ENCODE measurements around the gene C6orf58. TPM values are rescaled to one million over a fixed set of nuclear protein-coding genes. Genes with fewer than 3 reads are reported as not detected.
A peak's percentile ranks its signal among the peaks of the same experiment; 100 is the strongest.

The C6orf58 gene
- total and polyA plus RNA-seq, 2 donors (not counting 1 experiment from before 2014, with no cell fraction given), result 0.05 TPM; not detected in 1

GRCh38 chr6:127578900-127579299, 1.9 kb downstream of the C6orf58 start:
- Histone ChIP-seq H3K4me2 (ENCODE audit: extremely low read depth, insufficient read depth, low read length) (no peak overlapping the region), H4K20me1 (ENCODE audit: control insufficient read depth, extremely low read depth, insufficient read depth, low read length) (no peaks in the 10 kb centered on the region), H2AFZ (ENCODE audit: low read length) (no peak overlapping the region), H3K4me1 (ENCODE audit: control insufficient read depth, extremely low read depth, insufficient read depth, low read length) (no peaks in the 10 kb centered on the region), H3K27me3 (ENCODE audit: control insufficient read depth, insufficient read depth, low read length) (no peaks in the 10 kb centered on the region), H3K36me3 (ENCODE audit: control insufficient read depth, insufficient read depth, low read length) (no peaks in the 10 kb centered on the region), H3K79me2 (ENCODE audit: control insufficient read depth, insufficient read depth, low read length) (no peaks in the 10 kb centered on the region), H3K9me3 (ENCODE audit: control insufficient read depth, insufficient read depth, low read depth, low read length) (no peaks in the 10 kb centered on the region), H3K27ac (ENCODE audit: insufficient read depth, low read length) (no peak overlapping the region), H3K4me3 (replicated peaks in 1 of 4; ENCODE audit: control extremely low read depth in 1 of 4, insufficient read depth in 1 of 4, low read depth in 3 of 4, low read length in 4 of 4) (no peak overlapping the region), H3K9ac (ENCODE audit: insufficient read depth, low read length) (no peak overlapping the region)
- TF ChIP-seq EZH2 (IDR thresholded peaks at IDR 0.05; ENCODE audit: low read length, missing control alignments), result no peak
- TF ChIP-seq, protein P1, sequence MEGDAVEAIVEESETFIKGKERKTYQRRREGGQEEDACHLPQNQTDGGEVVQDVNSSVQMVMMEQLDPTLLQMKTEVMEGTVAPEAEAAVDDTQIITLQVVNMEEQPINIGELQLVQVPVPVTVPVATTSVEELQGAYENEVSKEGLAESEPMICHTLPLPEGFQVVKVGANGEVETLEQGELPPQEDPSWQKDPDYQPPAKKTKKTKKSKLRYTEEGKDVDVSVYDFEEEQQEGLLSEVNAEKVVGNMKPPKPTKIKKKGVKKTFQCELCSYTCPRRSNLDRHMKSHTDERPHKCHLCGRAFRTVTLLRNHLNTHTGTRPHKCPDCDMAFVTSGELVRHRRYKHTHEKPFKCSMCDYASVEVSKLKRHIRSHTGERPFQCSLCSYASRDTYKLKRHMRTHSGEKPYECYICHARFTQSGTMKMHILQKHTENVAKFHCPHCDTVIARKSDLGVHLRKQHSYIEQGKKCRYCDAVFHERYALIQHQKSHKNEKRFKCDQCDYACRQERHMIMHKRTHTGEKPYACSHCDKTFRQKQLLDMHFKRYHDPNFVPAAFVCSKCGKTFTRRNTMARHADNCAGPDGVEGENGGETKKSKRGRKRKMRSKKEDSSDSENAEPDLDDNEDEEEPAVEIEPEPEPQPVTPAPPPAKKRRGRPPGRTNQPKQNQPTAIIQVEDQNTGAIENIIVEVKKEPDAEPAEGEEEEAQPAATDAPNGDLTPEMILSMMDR (conservative IDR thresholded peaks at IDR 0.05 in 1 of 2, IDR thresholded peaks at IDR 0.05 in 1 of 2; ENCODE audit: low read depth in 1 of 2, low read length in 2 of 2), result no peak
- no peak for DNase-seq (ENCODE audit: low read depth in 2 of 2)

GRCh38 chr6:127581576-127581975, 4.6 kb downstream of the C6orf58 start:
- H3K4me1 ChIP-seq (ENCODE audit: control insufficient read depth, extremely low read depth, insufficient read depth, low read length), result no peaks in the 10 kb centered on the region
- no peak overlapping the region for H3K27ac ChIP-seq (ENCODE audit: insufficient read depth, low read length)
- no peaks in the 10 kb centered on the region for H3K36me3 ChIP-seq (ENCODE audit: control insufficient read depth, insufficient read depth, low read length)
- H3K4me2 ChIP-seq (ENCODE audit: extremely low read depth, insufficient read depth, low read length), result no peak overlapping the region
- DNase-seq (ENCODE audit: low read depth in 2 of 2), result no peak
- no peaks in the 10 kb centered on the region for H3K27me3 ChIP-seq (ENCODE audit: control insufficient read depth, insufficient read depth, low read length)
- H3K9ac ChIP-seq (ENCODE audit: insufficient read depth, low read length), result no peak overlapping the region
- no peak overlapping the region for H2AFZ ChIP-seq (ENCODE audit: low read length)
- no peaks in the 10 kb centered on the region for H4K20me1 ChIP-seq (ENCODE audit: control insufficient read depth, extremely low read depth, insufficient read depth, low read length)
- no peaks in the 10 kb centered on the region for H3K9me3 ChIP-seq (ENCODE audit: control insufficient read depth, insufficient read depth, low read depth, low read length)
- H3K4me3 ChIP-seq (replicated peaks in 1 of 4; ENCODE audit: control extremely low read depth in 1 of 4, insufficient read depth in 1 of 4, low read depth in 3 of 4, low read length in 4 of 4), result no peak overlapping the region
- H3K79me2 ChIP-seq (ENCODE audit: control insufficient read depth, insufficient read depth, low read length), result no peaks in the 10 kb centered on the region
- TF ChIP-seq, protein P1 (conservative IDR thresholded peaks at IDR 0.05 in 1 of 2, IDR thresholded peaks at IDR 0.05 in 1 of 2; ENCODE audit: low read depth in 1 of 2, low read length in 2 of 2), result no peak
- TF ChIP-seq EZH2 (IDR thresholded peaks at IDR 0.05; ENCODE audit: low read length, missing control alignments), result no peak

DNA sequence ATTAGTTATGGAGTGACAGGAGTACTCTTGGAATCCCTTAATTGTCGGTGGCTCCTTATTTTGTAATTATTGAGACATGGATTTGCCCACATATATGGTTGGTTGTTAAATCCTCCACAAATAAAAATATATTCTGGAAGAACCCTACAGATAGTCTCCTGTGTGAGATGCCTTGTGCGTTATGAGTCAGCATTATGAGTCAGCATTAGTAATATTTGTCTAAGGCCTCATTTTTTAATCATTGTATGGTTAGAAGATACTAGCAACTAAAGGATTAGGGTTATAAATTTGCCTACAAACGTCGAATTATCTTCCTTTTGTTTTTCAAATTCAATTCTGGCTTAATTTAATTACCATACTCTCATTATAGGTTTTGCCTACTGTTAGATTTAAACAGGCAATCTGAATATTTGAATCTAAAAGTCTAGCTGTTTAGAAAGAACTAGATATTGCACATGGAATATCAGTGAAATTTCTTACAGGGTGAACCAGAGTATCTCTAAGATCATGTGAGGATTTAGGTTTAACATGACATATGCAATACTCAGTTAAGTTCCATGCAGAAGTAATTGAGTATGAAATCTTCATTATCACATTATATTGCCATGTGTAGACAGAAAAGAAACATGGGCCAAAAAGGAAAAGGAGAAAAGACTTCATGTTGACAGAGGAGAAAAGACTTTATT, 5.9 kb downstream of the C6orf58 start:
- Histone ChIP-seq H2AFZ (ENCODE audit: low read length) (no peak overlapping the region), H3K4me3 (replicated peaks in 1 of 4; ENCODE audit: control extremely low read depth in 1 of 4, insufficient read depth in 1 of 4, low read depth in 3 of 4, low read length in 4 of 4) (no peak overlapping the region), H3K36me3 (ENCODE audit: control insufficient read depth, insufficient read depth, low read length) (no peaks in the 10 kb centered on the region), H4K20me1 (ENCODE audit: control insufficient read depth, extremely low read depth, insufficient read depth, low read length) (no peaks in the 10 kb centered on the region), H3K9ac (ENCODE audit: insufficient read depth, low read length) (no peak overlapping the region), H3K27me3 (ENCODE audit: control insufficient read depth, insufficient read depth, low read length) (peaks cover 1% of the 10 kb centered on the region), H3K4me2 (ENCODE audit: extremely low read depth, insufficient read depth, low read length) (no peak overlapping the region), H3K27ac (ENCODE audit: insufficient read depth, low read length) (no peak overlapping the region), H3K79me2 (ENCODE audit: control insufficient read depth, insufficient read depth, low read length) (no peaks in the 10 kb centered on the region), H3K9me3 (ENCODE audit: control insufficient read depth, insufficient read depth, low read depth, low read length) (no peaks in the 10 kb centered on the region), H3K4me1 (ENCODE audit: control insufficient read depth, extremely low read depth, insufficient read depth, low read length) (no peaks in the 10 kb centered on the region)
- TF ChIP-seq, protein P1 (conservative IDR thresholded peaks at IDR 0.05 in 1 of 2, IDR thresholded peaks at IDR 0.05 in 1 of 2; ENCODE audit: low read depth in 1 of 2, low read length in 2 of 2), result no peak
- no peak for TF ChIP-seq EZH2 (IDR thresholded peaks at IDR 0.05; ENCODE audit: low read length, missing control alignments)
- DNase-seq (ENCODE audit: low read depth in 2 of 2), result peak; percentile 76 to 80
